ENCODE data around the gene IL15RA. TPM values are rescaled to one million over a fixed set of nuclear protein-coding genes. Genes with fewer than 3 reads are reported as not detected.

The IL15RA gene
- total RNA-seq, 4 donors from 2014 or later: 19.4 to 38.0 (median 34.9) TPM

GRCh38 chr10:5945561-5946418 is 31.6 kb downstream of the IL15RA start:
- H3K9me3 ChIP-seq: no peaks in the 10 kb centered on the region
- H3K36me3 ChIP-seq: no peaks in the 10 kb centered on the region
- H3K27ac ChIP-seq: peak overlapping the region; percentile 59 to 86 (median 74)
- no peak for TF ChIP-seq POLR2A (IDR thresholded peaks at IDR 0.05)
- no peak for TF ChIP-seq CTCF (IDR thresholded peaks at IDR 0.05)
- H3K27me3 ChIP-seq: no peaks in the 10 kb centered on the region
- peaks cover 0 to 27% (median 7%) of the 10 kb centered on the region in 4 donors for H3K4me1 ChIP-seq
- DNase-seq: peak in 2 of 3 donors; percentile 27 to 67
- H3K4me3 ChIP-seq: peak overlapping the region in 3 of 4 donors; percentile 3 to 7 (median 6)

GRCh38 chr10:5945190-5945509 is 32.2 kb downstream of the IL15RA start:
- Histone ChIP-seq H3K4me3 (peak overlapping the region in 3 of 4 donors; percentile 3 to 7 (median 6)), H3K4me1 (peaks cover 0 to 20% (median 7%) of the 10 kb centered on the region in 4 donors), H3K36me3 (no peaks in the 10 kb centered on the region), H3K9me3 (no peaks in the 10 kb centered on the region), H3K27ac (peak overlapping the region; percentile 59 to 86 (median 74)), H3K27me3 (no peaks in the 10 kb centered on the region)
- no peak for TF ChIP-seq POLR2A (IDR thresholded peaks at IDR 0.05)
- TF ChIP-seq CTCF (IDR thresholded peaks at IDR 0.05): no peak
- no peak for DNase-seq

GRCh38 chr10:5944389-5945189 is 32.8 kb downstream of the IL15RA start:
- H3K36me3 ChIP-seq: no peaks in the 10 kb centered on the region
- DNase-seq: peak in 2 of 3 donors; percentile 22 to 86
- peaks cover 0 to 20% (median 7%) of the 10 kb centered on the region in 4 donors for H3K4me1 ChIP-seq
- peak overlapping the region in 3 of 4 donors; percentile 3 to 7 (median 6) for H3K4me3 ChIP-seq
- H3K27ac ChIP-seq: peak overlapping the region; percentile 59 to 86 (median 74)
- H3K27me3 ChIP-seq: no peaks in the 10 kb centered on the region
- H3K9me3 ChIP-seq: no peaks in the 10 kb centered on the region
- TF ChIP-seq CTCF (IDR thresholded peaks at IDR 0.05) (no peak), POLR2A (IDR thresholded peaks at IDR 0.05) (no peak)

- Histone ChIP-seq H3K27ac (peak overlapping the region; percentile 59 to 86 (median 71)), H3K4me3 (no peak overlapping the region), H3K36me3 (no peaks in the 10 kb centered on the region), H3K27me3 (no peaks in the 10 kb centered on the region), H3K9me3 (no peaks in the 10 kb centered on the region), H3K4me1 (peaks cover 0 to 20% (median 7%) of the 10 kb centered on the region in 4 donors)
- no peak for TF ChIP-seq POLR2A (IDR thresholded peaks at IDR 0.05)
- TF ChIP-seq CTCF (IDR thresholded peaks at IDR 0.05): no peak
- no peak for DNase-seq
These were observed 33.8 kb downstream of the IL15RA start for GRCh38 chr10:5943536-5943935.

- no peak overlapping the region for H3K4me3 ChIP-seq
- no peaks in the 10 kb centered on the region for H3K9me3 ChIP-seq
- peaks cover 0 to 20% (median 7%) of the 10 kb centered on the region in 4 donors for H3K4me1 ChIP-seq
- no peaks in the 10 kb centered on the region for H3K27me3 ChIP-seq
- TF ChIP-seq POLR2A (IDR thresholded peaks at IDR 0.05): no peak
- TF ChIP-seq CTCF (IDR thresholded peaks at IDR 0.05): no peak
- DNase-seq: peak in 1 of 3 donors; percentile 56
- H3K36me3 ChIP-seq: peaks cover 0 to 7% (median 0%) of the 10 kb centered on the region in 3 donors
- H3K27ac ChIP-seq: peak overlapping the region; percentile 19 to 86 (median 55)
These were observed 34.9 kb downstream of the IL15RA start for GRCh38 chr10:5942474-5942873.
